GM12875 (cell line): ENCODE measurements around the gene TPMT.

Experiments used
- H3K4me3 ChIP-seq: one replicate; pipeline ENCODE4 v1.5.1; 2011; ENCODE audit warnings: low read depth, low read length, control low read depth
- CTCF ChIP-seq: IDR thresholded peaks from 2 replicates; pipeline ENCODE4 v1.5.1; 2011; ENCODE audit warnings: low read depth, mild to moderate bottlenecking, control low read depth, inconsistent platforms, low read length, moderate library complexity, borderline replicate concordance; ENCODE audit not compliant: insufficient read depth

The TPMT gene

GRCh38 chr6:18100296-18100695 is 54.6 kb downstream of the TPMT start:
- TF ChIP-seq CTCF = no peak
- H3K4me3 ChIP-seq = no peak overlapping the region

GRCh38 chr6:18099511-18099910 is 55.4 kb downstream of the TPMT start:
- H3K4me3 ChIP-seq = no peak overlapping the region
- TF ChIP-seq CTCF = no peak

GRCh38 chr6:18096423-18096822 is 58.5 kb downstream of the TPMT start:
- no peak overlapping the region for H3K4me3 ChIP-seq
- TF ChIP-seq CTCF = no peak

- no peak overlapping the region for H3K4me3 ChIP-seq
- TF ChIP-seq CTCF = no peak
Observed at GRCh38 chr6:18091382-18091781, 63.5 kb downstream of the TPMT start.

GRCh38 chr6:18090349-18090786 is 64.5 kb downstream of the TPMT start:
- no peak overlapping the region for H3K4me3 ChIP-seq
- TF ChIP-seq CTCF = no peak

- H3K4me3 ChIP-seq = no peak overlapping the region
- TF ChIP-seq CTCF = no peak
Observed at GRCh38 chr6:18088419-18089296, 66.2 kb downstream of the TPMT start.

GRCh38 chr6:18087396-18088165 is 67.3 kb downstream of the TPMT start:
- no peak for TF ChIP-seq CTCF
- H3K4me3 ChIP-seq = no peak overlapping the region
